Vagina (tissue), 2 donors: ENCODE results near the gene GBGT1.

Experiments
- POLR2A ChIP-seq, 2 donors: fragments of 450-650 bp; IDR thresholded peaks; one replicate each; pipeline ENCODE4 v1.6.1; 2017; ENCODE audit warnings: antibody characterized with exemption in 2 of 2, mild to moderate bottlenecking in 2 of 2, moderate library complexity in 2 of 2
- POLR2AphosphoS5 ChIP-seq, 2 donors: sonication (generic); formaldehyde crosslinking; IDR thresholded peaks; one replicate each; pipeline ENCODE4 v1.9.0; 2017; ENCODE audit warnings: antibody characterized with exemption in 2 of 2, mild to moderate bottlenecking in 2 of 2, low read depth in 1 of 2; ENCODE audit not compliant: insufficient read depth in 1 of 2
- TF ChIP-seq, protein P1 (sequence below), 3 experiments: fragments of 450-650 bp in 2 of 3; fragments of 200-600 bp in 1 of 3; sonication (generic) in 1 of 3; IDR thresholded peaks; one replicate each; pipeline ENCODE4 v1.5.1; 2017 to 2019; ENCODE audit warnings: antibody characterized with exemption in 3 of 3, mild to moderate bottlenecking in 2 of 3, moderate library complexity in 2 of 3

DNA sequence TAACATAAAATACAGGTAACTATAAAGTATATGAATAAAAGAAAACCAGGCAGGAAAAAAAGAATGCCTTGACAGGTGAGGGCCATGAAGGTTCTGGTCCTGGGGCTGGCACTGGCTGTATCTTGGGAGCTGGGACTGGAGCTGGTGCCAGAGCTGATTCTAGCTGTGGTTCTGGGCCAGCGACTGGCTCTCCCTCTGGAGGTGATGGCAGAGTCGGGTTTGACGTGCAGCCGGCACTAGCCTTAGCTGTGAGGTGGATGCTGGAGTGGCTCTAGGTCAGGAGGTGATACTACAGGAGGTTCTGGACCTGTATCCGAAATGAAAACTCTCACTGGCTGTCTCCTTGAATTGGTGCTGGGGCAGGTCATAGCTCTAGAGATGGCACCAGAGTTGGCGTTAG, 23.0 kb upstream of the GBGT1 start:
- TF ChIP-seq, protein P1, sequence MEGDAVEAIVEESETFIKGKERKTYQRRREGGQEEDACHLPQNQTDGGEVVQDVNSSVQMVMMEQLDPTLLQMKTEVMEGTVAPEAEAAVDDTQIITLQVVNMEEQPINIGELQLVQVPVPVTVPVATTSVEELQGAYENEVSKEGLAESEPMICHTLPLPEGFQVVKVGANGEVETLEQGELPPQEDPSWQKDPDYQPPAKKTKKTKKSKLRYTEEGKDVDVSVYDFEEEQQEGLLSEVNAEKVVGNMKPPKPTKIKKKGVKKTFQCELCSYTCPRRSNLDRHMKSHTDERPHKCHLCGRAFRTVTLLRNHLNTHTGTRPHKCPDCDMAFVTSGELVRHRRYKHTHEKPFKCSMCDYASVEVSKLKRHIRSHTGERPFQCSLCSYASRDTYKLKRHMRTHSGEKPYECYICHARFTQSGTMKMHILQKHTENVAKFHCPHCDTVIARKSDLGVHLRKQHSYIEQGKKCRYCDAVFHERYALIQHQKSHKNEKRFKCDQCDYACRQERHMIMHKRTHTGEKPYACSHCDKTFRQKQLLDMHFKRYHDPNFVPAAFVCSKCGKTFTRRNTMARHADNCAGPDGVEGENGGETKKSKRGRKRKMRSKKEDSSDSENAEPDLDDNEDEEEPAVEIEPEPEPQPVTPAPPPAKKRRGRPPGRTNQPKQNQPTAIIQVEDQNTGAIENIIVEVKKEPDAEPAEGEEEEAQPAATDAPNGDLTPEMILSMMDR (IDR thresholded peaks at IDR 0.05): no peak
- no peak for TF ChIP-seq POLR2A (IDR thresholded peaks at IDR 0.05)
- TF ChIP-seq POLR2AphosphoS5 (IDR thresholded peaks at IDR 0.05; ENCODE audit: insufficient read depth in 1 of 2, low read depth in 1 of 2): no peak
